PC-3 (cell line): ENCODE measurements around the gene TARBP1.

Source experiments
- CTCF ChIP-seq: fragments of 300-600 bp; sonication (generic); conservative IDR thresholded peaks from 2 replicates; pipeline ENCODE4 v1.5.1; 2017; ENCODE audit warnings: antibody characterized with exemption, low read depth, mild to moderate bottlenecking, low read length
- EZH2 ChIP-seq: fragments of 300-600 bp; sonication (generic); IDR thresholded peaks from one replicate; pipeline ENCODE4 v1.6.1; 2017; ENCODE audit warnings: antibody characterized with exemption, mild to moderate bottlenecking, low read length; ENCODE audit not compliant: unreplicated experiment
- EZH2phosphoT487 ChIP-seq: fragments of 300-600 bp; sonication (generic); IDR thresholded peaks from 2 replicates; pipeline ENCODE4 v1.6.1; 2018; ENCODE audit warnings: mild to moderate bottlenecking, antibody characterized with exemption, low read length, borderline replicate concordance

- TF ChIP-seq CTCF (no peak), EZH2 (no peak), EZH2phosphoT487 (no peak)
Measured at GRCh38 chr1:234499943-234500245, 20.9 kb upstream of the TARBP1 start.
